ENCODE results near the gene SIRT5. TPM values are rescaled to one million over a fixed set of nuclear protein-coding genes. Genes with fewer than 3 reads are reported as not detected.
A peak's percentile ranks its signal among the peaks of the same experiment; 100 is the strongest.

SIRT5 gene
- polyA plus RNA-seq, 3 donors, result 3.3 to 5.0 (median 3.4) TPM

- no peak overlapping the region for H3K27ac ChIP-seq (ENCODE audit: low read depth in 1 of 2, low read length in 2 of 2)
- intact Hi-C loops (cut with micrococcal nuclease), result no loop called here
- peak overlapping the region in 2 of 7 donors; percentile 6 to 18 for H3K27ac Mint-ChIP-seq
- no peak overlapping the region for H3K4me3 Mint-ChIP-seq
- peaks cover 4% of the 10 kb centered on the region for H4K20me1 ChIP-seq (ENCODE audit: insufficient read depth, low read length)
- H3K4me1 Mint-ChIP-seq, result peaks cover 6% of the 10 kb centered on the region
- peaks cover 0 to 3% (median 0%) of the 10 kb centered on the region in 7 donors for H3K9me3 Mint-ChIP-seq
- peaks cover 25% of the 10 kb centered on the region for H3K79me2 ChIP-seq (ENCODE audit: insufficient read depth, low read length)
- H3K27me3 ChIP-seq (ENCODE audit: control insufficient read depth in 2 of 2, insufficient read depth in 2 of 2, low read length in 2 of 2), result no peaks in the 10 kb centered on the region
- H3K36me3 Mint-ChIP-seq, result peaks cover 28 to 42% of the 10 kb centered on the region in 2 donors
- peaks cover 0 to 7% of the 10 kb centered on the region in 2 donors for H3K4me1 ChIP-seq (ENCODE audit: control insufficient read depth in 1 of 2, insufficient read depth in 2 of 2, low read length in 2 of 2)
- H3K9me3 ChIP-seq (replicated peaks in 1 of 2; ENCODE audit: control insufficient read depth in 1 of 2, insufficient read depth in 1 of 2, low read length in 2 of 2), result no peaks in the 10 kb centered on the region
- no peak overlapping the region for H3K9ac ChIP-seq (ENCODE audit: insufficient read depth, low read length, poor library complexity, severe bottlenecking)
- no peak overlapping the region for H2AFZ ChIP-seq (ENCODE audit: insufficient read depth, low read depth, low read length, poor library complexity, severe bottlenecking)
- H3K4me2 ChIP-seq (replicated peaks; ENCODE audit: extremely low read depth, low read length, poor library complexity, severe bottlenecking), result no peak overlapping the region
- DNase-seq, result no peak
- TF ChIP-seq CTCF (IDR thresholded peaks at IDR 0.05), result no peak
- H3K27me3 Mint-ChIP-seq (ENCODE audit: low read depth in 3 of 3), result no peaks in the 10 kb centered on the region
- no peak overlapping the region for H3K4me3 ChIP-seq (replicated peaks in 1 of 3; ENCODE audit: low read depth in 2 of 3, low read length in 3 of 3)
- H3K36me3 ChIP-seq (replicated peaks in 1 of 2; ENCODE audit: control insufficient read depth in 1 of 2, insufficient read depth in 2 of 2, low read length in 2 of 2), result peaks cover 11 to 41% of the 10 kb centered on the region in 2 donors
Observed at GRCh38 chr6:13648850-13649249, 74.4 kb downstream of the SIRT5 start.

DNA sequence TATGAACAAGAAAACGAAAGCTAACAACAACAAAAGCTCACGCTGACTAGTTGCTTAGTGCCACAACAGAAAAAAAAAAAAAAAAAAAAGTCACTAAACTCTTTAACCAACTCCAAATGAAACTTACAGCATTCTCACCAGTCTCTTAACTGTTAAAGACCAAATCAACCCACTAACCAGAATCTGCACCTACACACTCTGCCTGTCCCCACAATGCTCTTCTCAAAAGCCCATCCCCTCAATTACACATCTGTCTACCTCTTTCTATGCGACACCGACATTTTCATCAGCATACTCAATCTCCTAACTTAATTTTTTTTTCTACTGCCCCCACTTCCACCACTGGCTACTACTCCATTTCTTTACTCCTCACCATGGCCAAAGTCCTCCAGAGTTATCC is 75.0 kb downstream of the SIRT5 start:
- Mint-ChIP-seq H3K27ac (peak overlapping the region in 3 of 7 donors; percentile 12 to 63 (median 18)), H3K9me3 (peaks cover 0 to 3% (median 0%) of the 10 kb centered on the region in 7 donors), H3K4me1 (peaks cover 6% of the 10 kb centered on the region), H3K36me3 (peaks cover 27 to 40% of the 10 kb centered on the region in 2 donors), H3K4me3 (no peak overlapping the region), H3K27me3 (ENCODE audit: low read depth in 3 of 3) (no peaks in the 10 kb centered on the region)
- H3K36me3 ChIP-seq (replicated peaks in 1 of 2; ENCODE audit: control insufficient read depth in 1 of 2, insufficient read depth in 2 of 2, low read length in 2 of 2), result peaks cover 5 to 38% of the 10 kb centered on the region in 2 donors
- TF ChIP-seq CTCF (IDR thresholded peaks at IDR 0.05), result no peak
- H3K4me1 ChIP-seq (ENCODE audit: control insufficient read depth in 1 of 2, insufficient read depth in 2 of 2, low read length in 2 of 2), result peaks cover 0 to 7% of the 10 kb centered on the region in 2 donors
- H3K4me3 ChIP-seq (replicated peaks in 1 of 3; ENCODE audit: low read depth in 2 of 3, low read length in 3 of 3), result no peak overlapping the region
- H3K79me2 ChIP-seq (ENCODE audit: insufficient read depth, low read length), result peaks cover 30% of the 10 kb centered on the region
- H3K4me2 ChIP-seq (replicated peaks; ENCODE audit: extremely low read depth, low read length, poor library complexity, severe bottlenecking), result no peak overlapping the region
- no peak overlapping the region for H3K9ac ChIP-seq (ENCODE audit: insufficient read depth, low read length, poor library complexity, severe bottlenecking)
- 88% methylated on average over 4 of the region's 4 CpGs for WGBS (ENCODE audit: insufficient coverage)
- no peaks in the 10 kb centered on the region for H3K27me3 ChIP-seq (ENCODE audit: control insufficient read depth in 2 of 2, insufficient read depth in 2 of 2, low read length in 2 of 2)
- H3K27ac ChIP-seq (ENCODE audit: low read depth in 1 of 2, low read length in 2 of 2), result no peak overlapping the region
- DNase-seq, result no peak
- H3K9me3 ChIP-seq (replicated peaks in 1 of 2; ENCODE audit: control insufficient read depth in 1 of 2, insufficient read depth in 1 of 2, low read length in 2 of 2), result no peaks in the 10 kb centered on the region
- H4K20me1 ChIP-seq (ENCODE audit: insufficient read depth, low read length), result peaks cover 4% of the 10 kb centered on the region
- intact Hi-C loops (cut with micrococcal nuclease), result no loop called here
- H2AFZ ChIP-seq (ENCODE audit: insufficient read depth, low read depth, low read length, poor library complexity, severe bottlenecking), result no peak overlapping the region
